CD4-positive, alpha-beta T cell treated with Interleukin-6 for 4 hours (primary cell): Measurements from ENCODE around the gene TBC1D5.
"Not testable (repeated sequence)": the region's sequence is repeated elsewhere in the genome, so short reads cannot be mapped to it uniquely, and the experiment has no call there.

ENCODE experiments used
- DNase-seq: peaks from one replicate; pipeline ENCODE4 v3.0.0-alpha.2; 2020; ENCODE audit warnings: mixed read lengths

The TBC1D5 gene

GRCh38 chr3:17529677-17530076 lies 212.8 kb downstream of the TBC1D5 start:
- DNase-seq, result no peak

GRCh38 chr3:17518189-17519059 lies 224.0 kb downstream of the TBC1D5 start:
- no peak for DNase-seq

- no peak for DNase-seq
Observed at GRCh38 chr3:17515445-17516234, 226.8 kb downstream of the TBC1D5 start.

- no peak for DNase-seq
Observed at GRCh38 chr3:17514597-17514996, 227.8 kb downstream of the TBC1D5 start.

- DNase-seq, result no peak
Observed at GRCh38 chr3:17510265-17510664, 232.2 kb downstream of the TBC1D5 start.

GRCh38 chr3:17508180-17508752 lies 234.2 kb downstream of the TBC1D5 start:
- DNase-seq, result no peak

GRCh38 chr3:17507480-17507879 lies 235.0 kb downstream of the TBC1D5 start:
- no peak for DNase-seq

- DNase-seq, result no peak
Observed at GRCh38 chr3:17505856-17506255, 236.6 kb downstream of the TBC1D5 start.

- no peak for DNase-seq
Observed at GRCh38 chr3:17501745-17502144, 240.7 kb downstream of the TBC1D5 start.

- no peak for DNase-seq
Observed at GRCh38 chr3:17500618-17501017, 241.8 kb downstream of the TBC1D5 start.

GRCh38 chr3:17494117-17494809 lies 248.2 kb downstream of the TBC1D5 start:
- no peak for DNase-seq

GRCh38 chr3:17491601-17492000 lies 250.8 kb downstream of the TBC1D5 start:
- DNase-seq, result no peak

- DNase-seq, result not testable (repeated sequence)
Observed at GRCh38 chr3:17491190-17491589, 251.2 kb downstream of the TBC1D5 start.

GRCh38 chr3:17489139-17489538 lies 253.3 kb downstream of the TBC1D5 start:
- DNase-seq, result no peak

GRCh38 chr3:17481116-17481515 lies 261.3 kb downstream of the TBC1D5 start:
- DNase-seq, result no peak

GRCh38 chr3:17479681-17480405 lies 262.6 kb downstream of the TBC1D5 start:
- DNase-seq, result no peak

- no peak for DNase-seq
Observed at GRCh38 chr3:17478673-17479072, 263.8 kb downstream of the TBC1D5 start.

- DNase-seq, result no peak
Observed at GRCh38 chr3:17473761-17474160, 268.7 kb downstream of the TBC1D5 start.

GRCh38 chr3:17469954-17470353 lies 272.5 kb downstream of the TBC1D5 start:
- DNase-seq, result no peak

- no peak for DNase-seq
Observed at GRCh38 chr3:17469520-17469919, 272.9 kb downstream of the TBC1D5 start.

GRCh38 chr3:17466028-17466427 lies 276.4 kb downstream of the TBC1D5 start:
- DNase-seq, result no peak

- no peak for DNase-seq
Observed at GRCh38 chr3:17459470-17459993, 282.9 kb downstream of the TBC1D5 start.
